ENCODE measurements around the gene OR6C68. TPM values are rescaled to one million over a fixed set of nuclear protein-coding genes. Genes with fewer than 3 reads are reported as not detected.
"Not testable (repeated sequence)": the region's sequence is repeated elsewhere in the genome, so short reads cannot be mapped to it uniquely, and the experiment has no call there.

The OR6C68 gene
- total RNA-seq (2014; rRNA removed; shearing (Covaris generic); ENCODE audit: low replicate concordance): not detected in 2 replicates

DNA sequence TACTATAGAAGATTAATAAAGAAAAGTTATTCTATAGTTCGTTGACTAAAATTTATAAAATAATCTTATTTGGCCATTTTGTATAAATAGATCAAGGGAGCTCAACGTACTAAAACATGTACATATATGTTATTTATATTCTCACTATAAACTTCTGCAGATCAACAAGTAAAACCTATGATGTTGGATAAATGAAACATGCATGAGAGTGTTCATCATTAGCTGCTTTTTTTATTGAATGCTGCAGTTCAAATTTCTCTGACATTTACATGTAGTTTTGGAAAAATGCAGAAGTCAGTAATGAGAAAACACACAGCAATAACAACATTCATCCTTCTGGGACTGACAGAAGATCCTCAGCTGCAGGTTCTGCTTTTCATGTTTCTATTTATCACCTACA lies at the start of gene OR6C68:
Gene OR6C68 (plus strand): TSS at position 301 of the 400 bp plus-strand sequence. CDS start 0 bp downstream, at position 301.
- no peak for DNase-seq
- Histone ChIP-seq H3K4me3 (no peak within 1 kb of the TSS), H3K9me3 (no peaks in the 10 kb centered on the region), H3K27me3 (no peaks in the 10 kb centered on the region), H3K36me3 (no peaks in the 10 kb centered on the region)

DNA sequence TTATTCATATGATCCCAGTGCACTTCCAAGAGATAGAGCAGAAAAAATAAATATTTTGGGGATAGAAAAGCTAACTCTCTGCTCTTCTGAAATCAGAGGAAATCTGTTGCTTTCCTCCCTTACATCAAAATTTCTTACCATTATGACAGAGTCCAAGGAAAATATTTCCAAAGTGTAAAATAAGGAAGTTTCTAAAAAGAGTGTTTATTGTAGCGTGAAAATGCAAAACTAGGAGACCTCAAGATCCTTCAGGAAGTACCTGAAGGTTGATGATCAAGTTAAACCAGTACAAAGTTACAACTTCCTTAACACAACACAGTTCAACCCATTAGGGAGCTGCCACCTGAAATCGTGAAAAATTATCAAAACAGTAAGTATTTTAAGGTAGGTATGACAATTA lies 48.4 kb upstream of the OR6C68 start, which contains the start of gene OR6C2:
Gene OR6C2 (plus strand): TSS at position 301 of the 400 bp plus-strand sequence. CDS start 8,138 bp downstream, outside the sequence.
- Histone ChIP-seq H3K27me3 (no peaks in the 10 kb centered on the region), H3K4me3 (no peak within 1 kb of the TSS)
- DNase-seq: no peak

DNA sequence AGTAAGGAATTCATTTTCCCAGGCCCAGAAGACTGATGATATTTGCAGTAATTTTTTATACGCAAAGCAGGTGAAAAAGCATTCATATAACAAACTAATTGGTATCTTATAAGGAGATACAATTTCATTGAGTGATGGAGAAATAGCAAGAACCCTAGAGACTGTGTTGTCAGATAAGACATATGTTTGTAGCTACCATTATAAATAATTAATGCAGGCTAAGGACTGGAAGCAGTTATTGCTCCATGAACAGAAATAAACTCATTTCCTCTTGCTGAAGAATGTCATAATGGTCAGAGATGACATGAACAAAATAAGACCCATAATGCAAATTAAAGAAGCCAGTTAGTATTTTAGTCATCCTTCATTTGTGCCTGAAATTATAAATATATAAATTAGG lies 46.8 kb upstream of the OR6C68 start:
- Histone ChIP-seq H3K9me3 (no peaks in the 10 kb centered on the region), H3K36me3 (no peaks in the 10 kb centered on the region)
- DNase-seq: no peak

More for the DNA sequence above, 48.4 kb upstream of the OR6C68 start, which contains the start of gene OR6C2:
- Histone ChIP-seq H3K36me3 (no peaks in the 10 kb centered on the region), H3K9me3 (no peaks in the 10 kb centered on the region)

DNA sequence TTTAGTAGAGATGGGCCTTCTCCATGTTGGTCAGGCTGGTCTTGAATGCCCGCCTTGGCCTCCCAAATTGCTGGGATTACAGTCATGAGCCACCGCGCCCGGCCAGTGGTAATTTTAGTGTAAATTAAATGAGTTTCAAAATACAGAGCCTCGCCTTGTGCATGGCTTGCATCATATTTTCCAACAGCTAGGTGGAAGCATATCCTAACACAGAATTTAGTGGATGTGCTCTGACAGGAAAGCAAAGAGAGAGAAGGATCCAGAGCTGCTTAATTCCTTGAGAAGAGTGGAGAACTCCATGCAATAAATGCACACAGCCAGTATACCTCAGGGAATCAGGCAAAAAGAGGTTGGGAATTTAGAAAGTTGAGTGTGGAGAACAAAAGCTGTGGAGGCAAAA lies 45.9 kb upstream of the OR6C68 start:
- Histone ChIP-seq H3K4me3 (no peak overlapping the region), H3K9me3 (no peaks in the 10 kb centered on the region), H3K36me3 (no peaks in the 10 kb centered on the region), H3K27me3 (no peaks in the 10 kb centered on the region)
- DNase-seq: no peak

More for the DNA sequence above, 46.8 kb upstream of the OR6C68 start:
- Histone ChIP-seq H3K4me3 (no peak overlapping the region), H3K27me3 (no peaks in the 10 kb centered on the region)

DNA sequence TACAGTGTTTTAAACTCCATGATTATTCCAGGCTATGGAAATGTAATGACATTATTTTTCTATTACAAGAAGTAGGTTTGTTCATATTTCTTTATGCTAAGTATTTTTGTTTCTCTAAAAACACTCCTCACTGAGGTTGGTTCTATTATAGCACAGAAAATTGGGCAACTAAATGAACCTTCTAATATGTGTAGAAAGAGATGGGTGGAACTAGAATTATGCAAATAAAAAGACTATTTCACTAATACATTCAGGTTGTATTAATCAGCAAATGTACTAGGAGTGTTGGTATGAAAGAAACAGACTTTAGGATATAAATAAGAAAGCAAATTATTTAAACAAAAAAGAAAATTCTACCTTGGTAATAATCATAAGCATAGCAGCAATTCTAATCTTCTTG lies 43.4 kb upstream of the OR6C68 start:
- Histone ChIP-seq H3K36me3 (no peaks in the 10 kb centered on the region), H3K9me3 (no peaks in the 10 kb centered on the region), H3K27me3 (no peaks in the 10 kb centered on the region; the same call in 1 of the 2 replicates), H3K4me3 (no peak overlapping the region)
- no peak for DNase-seq

DNA sequence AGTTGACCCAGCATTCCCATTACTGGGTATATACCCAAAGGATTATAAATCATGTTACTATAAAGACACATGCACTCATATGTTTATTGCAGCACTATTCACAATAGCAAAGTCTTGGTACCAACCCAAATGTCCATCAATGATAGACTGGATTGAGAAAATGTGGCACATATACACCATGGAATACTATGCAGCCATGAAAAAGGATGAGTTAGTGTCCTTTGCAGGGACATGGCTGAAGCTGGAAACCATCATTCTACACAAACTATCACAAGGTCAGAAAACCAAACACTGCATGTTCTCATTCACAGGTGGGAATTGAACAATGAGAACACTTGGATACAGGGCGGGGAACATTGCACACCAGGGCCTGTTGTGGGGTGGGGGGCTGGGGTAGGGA lies 27.3 kb upstream of the OR6C68 start:
- not testable (repeated sequence) for H3K4me3 ChIP-seq, DNase-seq, H3K36me3 ChIP-seq, H3K27me3 ChIP-seq, H3K9me3 ChIP-seq

DNA sequence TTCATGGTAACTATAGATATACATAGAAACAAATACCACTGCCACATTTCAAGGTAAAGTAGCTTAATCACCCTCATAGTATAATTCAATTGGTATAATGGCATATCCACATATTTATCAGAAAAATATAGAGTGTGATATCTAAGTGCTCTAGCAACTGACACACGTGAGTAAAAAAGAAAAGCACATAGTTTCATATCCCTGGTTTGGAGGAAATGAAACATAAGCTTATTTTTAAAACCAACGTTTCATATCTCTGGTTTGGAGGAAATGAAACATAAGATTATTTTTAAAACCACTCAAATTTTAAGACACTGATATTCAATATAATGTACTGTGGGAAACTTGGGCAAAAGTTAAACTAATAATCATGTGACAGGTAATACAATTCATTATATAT lies 24.3 kb upstream of the OR6C68 start:
- H3K27me3 ChIP-seq: no peaks in the 10 kb centered on the region; the same call in 1 of the 2 replicates
- no peak for DNase-seq
- no peak overlapping the region for H3K4me3 ChIP-seq
- H3K9me3 ChIP-seq: no peaks in the 10 kb centered on the region
- H3K36me3 ChIP-seq: no peaks in the 10 kb centered on the region

DNA sequence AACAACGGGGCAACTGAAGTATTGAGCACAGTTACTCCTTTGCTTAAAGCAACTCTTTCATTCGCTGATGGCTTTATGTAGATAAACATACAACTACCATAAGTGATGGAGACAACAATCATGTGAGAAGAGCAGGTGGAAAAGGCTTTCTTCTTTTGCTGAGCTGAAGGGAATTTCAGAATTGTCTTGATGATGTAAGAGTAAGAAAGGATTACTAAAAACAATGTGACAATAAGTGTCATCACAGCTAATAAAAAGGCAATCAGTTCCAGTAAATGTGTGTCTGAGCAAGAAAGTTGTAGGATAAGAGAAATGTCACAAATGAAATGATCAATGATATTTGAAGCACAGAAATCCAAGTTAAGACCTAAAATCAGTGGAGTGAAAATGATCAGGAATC lies 22.9 kb upstream of the OR6C68 start:
- no peak for DNase-seq
- no peaks in the 10 kb centered on the region for H3K9me3 ChIP-seq
- no peaks in the 10 kb centered on the region for H3K36me3 ChIP-seq
- H3K27me3 ChIP-seq: no peaks in the 10 kb centered on the region; the same call in 1 of the 2 replicates
- H3K4me3 ChIP-seq: no peak overlapping the region

DNA sequence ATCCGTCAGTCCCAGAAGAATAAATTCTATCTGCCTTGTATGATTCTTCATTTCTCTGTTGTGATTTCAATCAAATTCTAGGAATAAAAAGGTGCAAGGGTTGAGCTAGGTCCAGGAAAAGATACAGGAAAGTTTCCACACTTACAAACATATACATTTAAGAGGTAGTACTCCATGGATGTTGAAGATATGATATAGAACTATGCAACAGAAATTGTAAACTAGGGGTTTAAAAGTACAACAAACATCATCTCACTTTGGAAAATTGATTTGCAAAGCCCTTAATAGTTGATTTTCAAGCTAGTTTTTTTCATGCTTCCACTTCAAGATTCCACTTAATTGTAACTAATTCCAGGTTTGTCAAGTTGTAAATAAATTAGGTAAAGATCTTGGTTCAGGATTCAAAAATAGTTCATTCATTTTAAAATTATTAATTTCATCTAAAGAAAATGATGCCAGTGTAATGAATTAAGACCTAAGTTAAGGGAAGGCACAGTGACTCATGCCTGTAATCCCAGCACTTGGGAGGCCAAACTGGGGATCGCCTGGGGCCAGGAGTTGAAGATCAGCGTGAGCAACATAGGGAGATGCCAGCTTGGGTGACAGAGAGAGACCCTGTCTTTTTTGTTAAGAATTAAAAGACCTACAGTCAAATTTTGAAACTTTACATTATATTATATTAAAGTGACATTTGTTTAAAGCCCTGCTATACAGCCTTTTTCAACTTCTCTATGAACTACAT lies 21.9 kb upstream of the OR6C68 start, which contains the start of gene OR6C70:
Gene OR6C70 (minus strand): TSS at position 51 of the 742 bp plus-strand sequence. CDS start 0 bp downstream, at position 51.
- Histone ChIP-seq H3K27me3 (no peaks in the 10 kb centered on the region; the same call in 1 of the 2 replicates), H3K4me3 (no peak within 1 kb of the TSS), H3K9me3 (no peaks in the 10 kb centered on the region), H3K36me3 (no peaks in the 10 kb centered on the region)
- peak; percentile 44 for DNase-seq

DNA sequence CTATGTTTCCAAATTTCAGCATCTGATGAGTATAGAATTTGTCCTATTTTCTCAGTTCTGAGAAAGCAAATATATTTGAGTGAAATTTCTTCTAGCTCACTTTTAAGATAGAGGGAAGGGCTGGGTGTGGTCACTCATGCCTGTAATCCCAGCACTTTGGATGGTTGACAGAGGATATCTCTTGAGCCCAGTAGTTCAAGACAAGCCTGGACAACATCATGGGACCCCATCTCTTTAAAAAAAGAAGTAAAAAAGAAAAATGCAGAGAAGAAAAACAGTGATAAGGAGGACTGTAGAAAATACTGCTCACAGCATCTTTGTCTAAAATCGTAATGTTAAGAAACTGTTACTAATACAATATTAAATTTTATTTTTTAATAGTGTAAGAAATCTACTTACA lies 19.9 kb upstream of the OR6C68 start:
- Histone ChIP-seq H3K36me3 (no peaks in the 10 kb centered on the region), H3K4me3 (no peak overlapping the region), H3K9me3 (no peaks in the 10 kb centered on the region), H3K27me3 (no peaks in the 10 kb centered on the region; the same call in 1 of the 2 replicates)
- no peak for DNase-seq

DNA sequence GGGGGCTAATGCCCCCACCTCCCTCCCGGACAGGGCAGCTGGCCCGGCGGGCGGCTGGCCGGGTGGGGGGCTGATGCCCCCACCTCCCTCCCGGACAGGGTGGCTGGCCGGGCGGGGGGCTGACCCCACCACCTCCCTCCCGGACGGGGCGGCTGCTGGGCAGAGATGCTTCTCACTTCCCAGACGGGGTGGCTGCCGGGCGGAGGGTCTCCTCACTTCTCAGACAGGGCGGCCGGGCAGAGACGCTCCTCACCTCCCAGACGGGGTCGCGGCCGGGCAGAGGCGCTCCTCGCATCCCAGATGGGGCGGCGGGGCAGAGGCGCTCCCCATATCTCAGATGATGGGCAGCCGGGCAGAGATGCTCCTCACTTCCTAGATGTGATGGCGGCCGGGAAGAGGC lies 13.0 kb upstream of the OR6C68 start:
- not testable (repeated sequence) for H3K36me3 ChIP-seq, DNase-seq, H3K4me3 ChIP-seq, H3K9me3 ChIP-seq, H3K27me3 ChIP-seq

DNA sequence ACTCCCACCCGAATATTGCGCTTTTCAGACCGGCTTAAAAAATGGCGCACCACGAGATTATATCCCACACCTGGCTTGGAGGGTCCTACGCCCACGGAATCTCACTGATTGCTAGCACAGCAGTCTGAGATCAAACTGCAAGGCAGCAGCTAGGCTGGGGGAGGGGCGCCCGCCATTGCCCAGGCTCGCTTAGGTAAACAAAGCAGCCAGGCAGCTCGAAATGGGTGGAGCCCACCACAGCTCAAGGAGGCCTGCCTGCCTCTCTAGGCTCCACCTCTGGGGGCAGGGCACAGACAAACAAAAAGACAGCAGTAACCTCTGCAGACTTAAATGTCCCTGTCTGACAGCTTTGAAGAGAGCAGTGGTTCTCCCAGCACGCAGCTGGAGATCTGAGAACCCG lies 7.9 kb upstream of the OR6C68 start:
- H3K36me3 ChIP-seq, H3K4me3 ChIP-seq, H3K9me3 ChIP-seq, H3K27me3 ChIP-seq, DNase-seq: not testable (repeated sequence)

DNA sequence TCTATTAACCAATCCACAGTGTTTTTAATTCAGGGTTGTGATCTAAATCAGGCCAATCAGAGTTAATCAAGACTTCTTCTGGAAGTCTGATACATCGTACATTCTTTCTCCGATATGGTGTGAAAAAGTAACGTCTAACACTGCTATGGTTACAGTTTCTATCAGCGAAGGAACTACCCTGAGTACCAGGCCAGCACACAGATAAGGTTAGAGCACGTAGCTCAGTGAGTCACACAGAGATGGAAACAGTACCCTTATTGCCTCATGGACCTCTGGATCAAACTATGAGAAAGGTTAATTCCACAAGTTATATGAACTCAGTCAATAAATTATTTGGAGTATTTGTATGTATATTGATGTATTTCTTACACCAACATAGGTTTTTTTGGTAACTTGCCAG lies 3.3 kb downstream of the OR6C68 start:
- no peak for DNase-seq
- Histone ChIP-seq H3K9me3 (no peaks in the 10 kb centered on the region), H3K27me3 (no peaks in the 10 kb centered on the region), H3K36me3 (no peaks in the 10 kb centered on the region), H3K4me3 (no peak overlapping the region)

DNA sequence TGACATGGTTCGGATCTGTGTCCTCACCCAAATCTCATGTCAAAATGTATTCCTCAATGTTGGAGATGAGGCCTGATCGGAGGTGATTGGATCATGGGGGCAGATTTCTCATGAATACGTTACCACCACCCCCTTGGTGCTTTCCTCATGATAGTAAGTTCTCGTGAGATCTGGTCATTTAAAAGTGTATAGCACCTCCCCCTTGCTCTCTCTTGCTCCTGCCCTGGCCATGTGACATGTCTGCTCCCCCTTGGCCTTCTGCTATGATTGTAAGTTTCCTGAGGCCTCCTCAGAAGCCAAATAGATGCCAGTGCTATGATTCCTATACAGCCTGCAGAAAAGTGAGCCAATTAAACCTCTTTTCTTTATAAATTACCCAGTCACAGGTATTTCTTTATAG lies 7.1 kb downstream of the OR6C68 start:
- no peak for DNase-seq
- Histone ChIP-seq H3K27me3 (no peaks in the 10 kb centered on the region), H3K36me3 (no peaks in the 10 kb centered on the region), H3K4me3 (no peak overlapping the region), H3K9me3 (no peaks in the 10 kb centered on the region)

DNA sequence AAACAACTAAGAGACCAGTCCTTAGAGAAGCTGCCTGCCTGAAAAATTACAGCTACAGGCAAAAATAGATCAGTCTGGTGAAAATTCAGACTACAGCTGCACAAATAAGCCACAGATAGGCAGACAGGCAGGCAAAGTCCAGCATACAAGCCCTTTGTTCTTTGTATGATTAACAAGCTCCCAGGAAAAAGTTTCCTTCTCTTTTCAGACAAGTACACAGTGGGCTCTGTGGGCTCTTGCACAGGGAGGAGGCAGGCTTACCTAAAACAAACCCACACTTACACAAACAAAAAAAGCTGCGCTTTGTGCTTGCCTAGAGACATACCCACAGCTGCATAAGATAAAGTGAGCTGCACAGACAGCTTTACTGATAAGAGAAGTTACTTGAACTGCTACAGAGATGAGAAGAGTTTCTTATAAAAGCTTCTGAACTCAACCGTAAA lies 7.7 kb downstream of the OR6C68 start:
- no peaks in the 10 kb centered on the region for H3K36me3 ChIP-seq
- no peaks in the 10 kb centered on the region for H3K27me3 ChIP-seq
- no peak for DNase-seq
- no peak overlapping the region for H3K4me3 ChIP-seq
- H3K9me3 ChIP-seq: no peaks in the 10 kb centered on the region

DNA sequence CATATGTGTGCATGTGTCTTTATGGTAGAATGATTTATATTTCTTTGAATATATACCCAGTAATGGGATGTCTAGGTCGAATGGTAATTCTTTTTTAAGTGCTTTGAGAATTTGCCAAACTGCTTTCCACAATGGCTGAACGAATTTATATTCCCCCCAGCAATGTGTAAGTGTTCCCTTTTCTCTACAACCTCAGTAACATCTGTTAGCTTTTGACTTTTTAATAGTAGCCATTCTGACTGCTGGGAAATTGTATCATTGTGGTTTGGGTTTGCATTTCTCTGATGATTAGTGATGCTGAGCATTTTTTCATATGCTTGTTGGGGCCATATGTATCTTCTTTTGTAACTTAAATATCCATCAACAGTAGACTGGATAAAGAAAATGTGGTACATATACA lies 9.4 kb downstream of the OR6C68 start:
- Histone ChIP-seq H3K27me3 (no peaks in the 10 kb centered on the region), H3K9me3 (no peaks in the 10 kb centered on the region), H3K4me3 (no peak overlapping the region), H3K36me3 (no peaks in the 10 kb centered on the region)
- DNase-seq: no peak

DNA sequence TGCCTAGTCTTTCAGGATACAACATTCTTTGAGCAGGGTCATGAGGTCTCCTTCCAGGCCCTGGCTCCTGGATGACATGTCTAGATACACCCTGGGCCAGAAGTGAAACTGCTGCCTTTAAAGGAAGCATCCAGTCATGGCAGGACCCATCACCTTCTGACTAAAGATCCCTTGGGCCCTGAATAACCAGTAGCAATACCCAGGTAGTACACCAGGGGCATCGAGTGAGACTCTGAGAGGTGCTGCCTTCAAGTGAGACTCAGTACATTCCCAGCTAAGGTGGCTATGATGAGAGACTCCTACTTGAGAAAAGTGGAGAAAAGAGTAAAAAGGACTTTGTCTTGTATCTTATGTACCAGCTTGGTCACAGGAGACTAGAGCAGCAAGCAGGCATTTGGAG lies 23.5 kb downstream of the OR6C68 start:
- Histone ChIP-seq H3K36me3 (no peaks in the 10 kb centered on the region), H3K27me3 (no peaks in the 10 kb centered on the region), H3K9me3 (no peaks in the 10 kb centered on the region), H3K4me3 (no peak overlapping the region)
- no peak for DNase-seq

DNA sequence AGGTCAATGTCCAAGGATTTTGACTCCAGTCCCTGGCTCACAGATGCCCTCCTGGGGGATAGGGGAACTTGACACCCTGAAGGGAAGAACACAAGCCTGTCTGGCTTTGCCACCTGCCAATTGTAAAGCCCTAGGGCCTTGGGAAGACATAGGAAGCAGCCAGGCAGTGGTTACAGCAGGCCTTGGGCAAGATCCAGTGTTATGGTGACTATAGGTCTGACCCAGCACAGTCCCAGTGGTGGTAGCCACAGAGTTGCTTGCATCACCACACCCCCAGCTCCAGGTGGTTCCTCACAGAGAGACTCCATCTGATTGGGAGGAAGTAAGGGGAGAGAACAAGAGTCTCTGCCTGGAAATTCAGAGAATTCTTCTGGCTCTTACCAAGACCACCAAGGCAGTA lies 24.2 kb downstream of the OR6C68 start:
- H3K36me3 ChIP-seq: no peaks in the 10 kb centered on the region
- no peaks in the 10 kb centered on the region for H3K9me3 ChIP-seq
- no peak for DNase-seq
- H3K4me3 ChIP-seq: no peak overlapping the region
- no peaks in the 10 kb centered on the region for H3K27me3 ChIP-seq
